GM19238 (cell line): ENCODE measurements around the gene CCL16.

Experiments
- DNase-seq: peaks from one replicate; pipeline ENCODE4 v3.0.0; 2011; ENCODE audit warnings: low spot score; ENCODE audit not compliant: insufficient read length

The CCL16 gene

GRCh38 chr17:35986643-35987042 lies 5.3 kb upstream of the CCL16 start, which contains the start of gene CCL14:
TSS of gene CCL14 (minus strand) at chr17:35986729. CDS start at chr17:35986649, 80 bp downstream.
- no peak for DNase-seq

GRCh38 chr17:35984140-35984539 lies 2.8 kb upstream of the CCL16 start:
- no peak for DNase-seq

- no peak for DNase-seq
Measured at GRCh38 chr17:35982409-35983191, 1.3 kb upstream of the CCL16 start.

GRCh38 chr17:35981908-35982330 lies 622 bp upstream of the CCL16 start:
- no peak for DNase-seq

GRCh38 chr17:35978346-35978745 lies 3.0 kb downstream of the CCL16 start:
- no peak for DNase-seq

- DNase-seq: no peak
Measured at GRCh38 chr17:35977509-35977908, 3.8 kb downstream of the CCL16 start.

- DNase-seq: no peak
Measured at GRCh38 chr17:35973333-35974260, 7.7 kb downstream of the CCL16 start.

GRCh38 chr17:35972945-35973332 lies 8.4 kb downstream of the CCL16 start:
- no peak for DNase-seq

GRCh38 chr17:35972535-35972934 lies 8.8 kb downstream of the CCL16 start:
- no peak for DNase-seq

- no peak for DNase-seq
Measured at GRCh38 chr17:35972066-35972465, 9.2 kb downstream of the CCL16 start.

GRCh38 chr17:35969558-35970380 lies 11.5 kb downstream of the CCL16 start:
- peak; percentile 40 for DNase-seq

- no peak for DNase-seq
Measured at GRCh38 chr17:35968520-35969054, 12.7 kb downstream of the CCL16 start.

- DNase-seq: no peak
Measured at GRCh38 chr17:35965272-35965671, 16.0 kb downstream of the CCL16 start.

- no peak for DNase-seq
Measured at GRCh38 chr17:35963663-35964062, 17.6 kb downstream of the CCL16 start.

GRCh38 chr17:35953720-35954119 lies 27.6 kb downstream of the CCL16 start:
- DNase-seq: no peak

GRCh38 chr17:35949401-35949800 lies 31.9 kb downstream of the CCL16 start:
- DNase-seq: no peak

- DNase-seq: no peak
Measured at GRCh38 chr17:35948092-35948491, 33.2 kb downstream of the CCL16 start.

- DNase-seq: peak; percentile 25
Measured at GRCh38 chr17:35947156-35947585, 34.1 kb downstream of the CCL16 start.

- DNase-seq: no peak
Measured at GRCh38 chr17:35944151-35944550, 37.1 kb downstream of the CCL16 start.

GRCh38 chr17:35943537-35943936 lies 37.8 kb downstream of the CCL16 start, which contains the start of gene LYZL6:
TSS of gene LYZL6 (minus strand) at chr17:35943713. CDS start at chr17:35939356, 4,357 bp downstream.
- no peak for DNase-seq
